Loucy (cell line): ENCODE results near the gene CELF5.

ENCODE experiments used
- H2AFZ ChIP-seq: fragments of 200-600 bp; sonication (generic); 2 replicates; pipeline ENCODE4 v1.6.0; 2016; ENCODE audit warnings: antibody characterized with exemption, mild to moderate bottlenecking, low read length, moderate library complexity
- H3F3A ChIP-seq: fragments of 200-600 bp; 2 replicates; pipeline ENCODE4 v1.6.0; 2016; ENCODE audit warnings: antibody characterized with exemption, low read depth, mild to moderate bottlenecking
- H3K27me3 ChIP-seq: fragments of 200-600 bp; sonication (generic); 2 replicates; pipeline ENCODE4 v1.6.1; 2014; ENCODE audit warnings: low read length, mild to moderate bottlenecking; ENCODE audit not compliant: insufficient read depth, poor library complexity, severe bottlenecking
- H3K36me3 ChIP-seq: fragments of 200-600 bp; sonication (generic); 2 replicates; pipeline ENCODE4 v1.6.1; 2016; ENCODE audit warnings: low read length; ENCODE audit not compliant: insufficient read depth
- H3K4me1 ChIP-seq: fragments of 200-600 bp; sonication (generic); 2 replicates; pipeline ENCODE4 v1.5.1; 2014; ENCODE audit warnings: low read length, mild to moderate bottlenecking; ENCODE audit not compliant: insufficient read depth, poor library complexity, severe bottlenecking
- H3K4me2 ChIP-seq: fragments of 200-600 bp; sonication (generic); 2 replicates; pipeline ENCODE4 v1.6.0; 2014; ENCODE audit warnings: antibody characterized with exemption, low read length, low read depth, mild to moderate bottlenecking; ENCODE audit not compliant: poor library complexity, severe bottlenecking
- H3K4me3 ChIP-seq: fragments of 200-600 bp; sonication (generic); 2 replicates; pipeline ENCODE4 v1.5.1; 2014; ENCODE audit warnings: low read length, mild to moderate bottlenecking, mixed read lengths; ENCODE audit not compliant: poor library complexity, severe bottlenecking
- H3K79me2 ChIP-seq: fragments of 200-600 bp; sonication (generic); 2 replicates; pipeline ENCODE4 v1.6.1; 2014; ENCODE audit warnings: low read length; ENCODE audit not compliant: insufficient read depth
- H3K9ac ChIP-seq: fragments of 200-600 bp; sonication (generic); 2 replicates; pipeline ENCODE4 v1.6.0; 2014; ENCODE audit warnings: mild to moderate bottlenecking, low read depth, low read length, moderate library complexity; ENCODE audit not compliant: poor library complexity, severe bottlenecking
- H3K9me2 ChIP-seq: fragments of 200-600 bp; sonication (generic); replicated peaks from 2 replicates; pipeline ENCODE4 v1.6.1; 2016; ENCODE audit warnings: low read depth, low read length, mixed read lengths
- H3K9me3 ChIP-seq: fragments of 200-600 bp; sonication (generic); 2 replicates; pipeline ENCODE4 v1.6.1; 2014; ENCODE audit warnings: mild to moderate bottlenecking, antibody characterized with exemption, low read length, low read depth; ENCODE audit not compliant: insufficient read depth
- H4K20me1 ChIP-seq: fragments of 200-600 bp; sonication (generic); 2 replicates; pipeline ENCODE4 v1.6.0; 2014; ENCODE audit warnings: antibody characterized with exemption, low read length, mild to moderate bottlenecking; ENCODE audit not compliant: insufficient read depth, poor library complexity, severe bottlenecking
- CTCF ChIP-seq: fragments of 200-600 bp; sonication (generic); conservative IDR thresholded peaks from 2 replicates; pipeline ENCODE4 v1.5.1; 2014; ENCODE audit warnings: mild to moderate bottlenecking, antibody characterized with exemption, low read length
- EZH2phosphoT487 ChIP-seq: fragments of 200-600 bp; IDR thresholded peaks from 2 replicates; pipeline ENCODE4 v1.6.1; 2018; ENCODE audit warnings: antibody characterized with exemption, mild to moderate bottlenecking, moderate library complexity, borderline replicate concordance

The CELF5 gene

GRCh38 chr19:3204646-3205275 lies 19.7 kb upstream of the CELF5 start:
- Histone ChIP-seq H3K4me1 (no peaks in the 10 kb centered on the region), H3K4me3 (no peak overlapping the region), H2AFZ (no peak overlapping the region), H3K36me3 (no peaks in the 10 kb centered on the region), H3K79me2 (no peaks in the 10 kb centered on the region), H3K9me2 (no peaks in the 10 kb centered on the region), H3K27me3 (no peaks in the 10 kb centered on the region), H3K9ac (no peak overlapping the region), H3K4me2 (no peak overlapping the region), H3K9me3 (no peaks in the 10 kb centered on the region), H4K20me1 (no peaks in the 10 kb centered on the region), H3F3A (no peaks in the 10 kb centered on the region)
- TF ChIP-seq CTCF = no peak
- TF ChIP-seq EZH2phosphoT487 = no peak

- Histone ChIP-seq H3K27me3 (no peaks in the 10 kb centered on the region), H3K9me3 (no peaks in the 10 kb centered on the region), H2AFZ (no peak overlapping the region), H3K4me3 (no peak overlapping the region), H3F3A (no peaks in the 10 kb centered on the region), H4K20me1 (no peaks in the 10 kb centered on the region), H3K36me3 (no peaks in the 10 kb centered on the region), H3K9ac (no peak overlapping the region), H3K79me2 (no peaks in the 10 kb centered on the region), H3K4me1 (no peaks in the 10 kb centered on the region), H3K4me2 (no peak overlapping the region), H3K9me2 (no peaks in the 10 kb centered on the region)
- TF ChIP-seq CTCF (no peak), EZH2phosphoT487 (no peak)
These were observed 18.1 kb upstream of the CELF5 start for GRCh38 chr19:3206216-3206953.

- Histone ChIP-seq H3K36me3 (no peaks in the 10 kb centered on the region), H2AFZ (no peak overlapping the region), H3K9ac (no peak overlapping the region), H3K4me3 (no peak overlapping the region), H3K9me2 (no peaks in the 10 kb centered on the region), H3K9me3 (no peaks in the 10 kb centered on the region), H3K27me3 (no peaks in the 10 kb centered on the region), H3K4me1 (no peaks in the 10 kb centered on the region), H3K4me2 (no peak overlapping the region), H3K79me2 (no peaks in the 10 kb centered on the region), H3F3A (no peaks in the 10 kb centered on the region), H4K20me1 (no peaks in the 10 kb centered on the region)
- TF ChIP-seq EZH2phosphoT487 (no peak), CTCF (no peak)
These were observed 16.8 kb upstream of the CELF5 start for GRCh38 chr19:3207461-3208242.
